ENCODE results near the gene RAB3C.

The RAB3C gene

GRCh38 chr5:58751222-58751837 lies 168.5 kb downstream of the RAB3C start:
- no peaks in the 10 kb centered on the region for H3K36me3 ChIP-seq (ENCODE audit: control insufficient read depth, insufficient read depth, low read length)
- H3K4me3 ChIP-seq (ENCODE audit: extremely low read depth, insufficient read depth, low read length, poor library complexity, severe bottlenecking): no peak overlapping the region
- H3K27ac ChIP-seq (ENCODE audit: low read depth, low read length, severe bottlenecking): no peak overlapping the region
- no peaks in the 10 kb centered on the region for H3K9me3 ChIP-seq (ENCODE audit: control insufficient read depth, low read length)
- H3K4me1 ChIP-seq (ENCODE audit: control insufficient read depth, insufficient read depth, low read length, poor library complexity, severe bottlenecking): no peaks in the 10 kb centered on the region
- WGBS, 2 experiments (ENCODE audit: insufficient coverage in 2 of 2): 76 to 81% methylated on average over 3 of the region's 4 CpGs

GRCh38 chr5:58752104-58752503 lies 169.2 kb downstream of the RAB3C start:
- no peaks in the 10 kb centered on the region for H3K36me3 ChIP-seq (ENCODE audit: control insufficient read depth, insufficient read depth, low read length)
- no peaks in the 10 kb centered on the region for H3K9me3 ChIP-seq (ENCODE audit: control insufficient read depth, low read length)
- WGBS, 2 experiments (ENCODE audit: insufficient coverage in 2 of 2): 100% methylated on average over 1 of the region's 1 CpG
- no peaks in the 10 kb centered on the region for H3K4me1 ChIP-seq (ENCODE audit: control insufficient read depth, insufficient read depth, low read length, poor library complexity, severe bottlenecking)
- no peak overlapping the region for H3K27ac ChIP-seq (ENCODE audit: low read depth, low read length, severe bottlenecking)
- no peak overlapping the region for H3K4me3 ChIP-seq (ENCODE audit: extremely low read depth, insufficient read depth, low read length, poor library complexity, severe bottlenecking)

GRCh38 chr5:58753446-58753845 lies 170.6 kb downstream of the RAB3C start:
- no peaks in the 10 kb centered on the region for H3K4me1 ChIP-seq (ENCODE audit: control insufficient read depth, insufficient read depth, low read length, poor library complexity, severe bottlenecking)
- H3K4me3 ChIP-seq (ENCODE audit: extremely low read depth, insufficient read depth, low read length, poor library complexity, severe bottlenecking): no peak overlapping the region
- WGBS, 2 experiments (ENCODE audit: insufficient coverage in 2 of 2): 85 to 100% methylated on average over 1 to 2 of the region's 5 CpGs

DNA sequence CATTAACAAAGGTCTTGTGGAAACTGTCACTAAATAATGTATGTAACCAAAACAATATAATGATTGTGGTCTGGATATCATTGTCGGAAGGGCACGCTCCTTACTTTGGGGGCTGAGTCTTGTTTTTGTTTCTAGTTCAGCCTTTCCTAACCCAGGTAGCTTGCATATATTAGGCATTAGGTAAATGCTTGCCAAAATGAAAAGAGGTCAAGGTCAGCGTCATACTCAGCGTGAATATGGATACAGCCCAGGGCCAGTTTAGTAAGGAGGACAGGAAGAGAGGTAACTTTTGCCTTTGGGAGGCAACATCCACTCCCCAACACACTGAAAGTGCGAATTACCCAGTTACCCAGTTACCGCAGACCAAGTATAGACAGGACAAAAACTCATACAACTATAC lies 171.4 kb downstream of the RAB3C start:
- no peak overlapping the region for H3K27ac ChIP-seq (ENCODE audit: low read depth, low read length, severe bottlenecking)
- H3K4me1 ChIP-seq (ENCODE audit: control insufficient read depth, insufficient read depth, low read length, poor library complexity, severe bottlenecking): no peaks in the 10 kb centered on the region
- no peaks in the 10 kb centered on the region for H3K36me3 ChIP-seq (ENCODE audit: control insufficient read depth, insufficient read depth, low read length)
- no peaks in the 10 kb centered on the region for H3K9me3 ChIP-seq (ENCODE audit: control insufficient read depth, low read length)
- H3K4me3 ChIP-seq (ENCODE audit: extremely low read depth, insufficient read depth, low read length, poor library complexity, severe bottlenecking): no peak overlapping the region
- 100% methylated on average over 2 of the region's 6 CpGs for WGBS, 2 experiments (ENCODE audit: insufficient coverage in 2 of 2)

More at GRCh38 chr5:58753446-58753845, 170.6 kb downstream of the RAB3C start:
- no peaks in the 10 kb centered on the region for H3K9me3 ChIP-seq (ENCODE audit: control insufficient read depth, low read length)
- H3K36me3 ChIP-seq (ENCODE audit: control insufficient read depth, insufficient read depth, low read length): no peaks in the 10 kb centered on the region
- H3K27ac ChIP-seq (ENCODE audit: low read depth, low read length, severe bottlenecking): no peak overlapping the region

DNA sequence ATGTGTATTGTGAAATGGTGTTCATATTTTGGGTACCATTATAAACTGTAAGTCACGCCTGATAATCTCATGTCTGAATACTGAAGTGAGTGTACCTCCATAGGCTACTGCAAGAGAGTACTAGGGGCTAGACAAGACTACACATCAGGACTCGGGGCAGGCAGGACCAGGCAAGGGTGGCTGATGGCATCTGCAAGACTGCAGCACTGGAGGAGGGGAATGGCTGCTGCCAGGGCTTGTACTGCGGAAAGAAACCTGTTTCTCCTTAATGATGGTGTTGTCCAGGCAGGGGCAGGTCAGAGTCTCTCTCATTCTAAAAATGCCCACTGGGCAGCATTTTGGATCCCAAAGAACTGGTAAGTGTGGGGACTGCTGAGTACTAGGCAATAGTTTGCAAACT lies 172.5 kb downstream of the RAB3C start:
- H3K4me3 ChIP-seq (ENCODE audit: extremely low read depth, insufficient read depth, low read length, poor library complexity, severe bottlenecking): no peak overlapping the region

GRCh38 chr5:58759745-58760144 lies 176.9 kb downstream of the RAB3C start:
- Histone ChIP-seq H3K4me3 (ENCODE audit: extremely low read depth, insufficient read depth, low read length, poor library complexity, severe bottlenecking) (no peak overlapping the region), H3K9me3 (ENCODE audit: control insufficient read depth, low read length) (no peaks in the 10 kb centered on the region), H3K4me1 (ENCODE audit: control insufficient read depth, insufficient read depth, low read length, poor library complexity, severe bottlenecking) (no peaks in the 10 kb centered on the region), H3K27ac (ENCODE audit: low read depth, low read length, severe bottlenecking) (no peak overlapping the region), H3K36me3 (ENCODE audit: control insufficient read depth, insufficient read depth, low read length) (no peaks in the 10 kb centered on the region)
- WGBS, 2 experiments (ENCODE audit: insufficient coverage in 2 of 2): 95 to 100% methylated on average over 3 of the region's 4 CpGs

More for the DNA sequence above, 172.5 kb downstream of the RAB3C start:
- WGBS, 2 experiments (ENCODE audit: insufficient coverage in 2 of 2): 89 to 95% methylated on average over 2 of the region's 3 CpGs
- H3K4me1 ChIP-seq (ENCODE audit: control insufficient read depth, insufficient read depth, low read length, poor library complexity, severe bottlenecking): no peaks in the 10 kb centered on the region
- H3K9me3 ChIP-seq (ENCODE audit: control insufficient read depth, low read length): no peaks in the 10 kb centered on the region
- H3K27ac ChIP-seq (ENCODE audit: low read depth, low read length, severe bottlenecking): no peak overlapping the region
- H3K36me3 ChIP-seq (ENCODE audit: control insufficient read depth, insufficient read depth, low read length): no peaks in the 10 kb centered on the region

DNA sequence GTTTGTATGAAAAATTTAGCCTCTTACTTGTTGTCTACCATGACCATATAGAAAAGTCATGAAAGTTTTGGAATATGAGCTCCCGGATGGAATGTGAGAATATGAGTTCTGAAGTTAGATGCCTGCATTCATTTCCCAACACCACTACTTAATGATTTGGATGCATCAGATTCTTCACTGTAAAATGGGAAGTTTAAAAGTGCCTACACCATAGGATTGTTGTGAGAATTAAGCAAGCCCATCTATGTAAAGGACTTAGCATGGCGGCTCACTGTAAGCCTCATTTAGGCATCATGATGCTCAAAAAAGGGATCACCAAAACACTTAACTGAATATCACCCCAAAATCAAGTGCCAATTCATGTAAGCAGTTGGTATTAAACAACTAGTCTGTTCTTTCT lies 177.3 kb downstream of the RAB3C start:
- H3K27ac ChIP-seq (ENCODE audit: low read depth, low read length, severe bottlenecking): no peak overlapping the region
- no peak overlapping the region for H3K4me3 ChIP-seq (ENCODE audit: extremely low read depth, insufficient read depth, low read length, poor library complexity, severe bottlenecking)
- WGBS, 2 experiments (ENCODE audit: insufficient coverage in 2 of 2): no CpG with 5 or more reads among the region's 2 CpGs
- no peaks in the 10 kb centered on the region for H3K9me3 ChIP-seq (ENCODE audit: control insufficient read depth, low read length)
- no peaks in the 10 kb centered on the region for H3K4me1 ChIP-seq (ENCODE audit: control insufficient read depth, insufficient read depth, low read length, poor library complexity, severe bottlenecking)
- H3K36me3 ChIP-seq (ENCODE audit: control insufficient read depth, insufficient read depth, low read length): no peaks in the 10 kb centered on the region

DNA sequence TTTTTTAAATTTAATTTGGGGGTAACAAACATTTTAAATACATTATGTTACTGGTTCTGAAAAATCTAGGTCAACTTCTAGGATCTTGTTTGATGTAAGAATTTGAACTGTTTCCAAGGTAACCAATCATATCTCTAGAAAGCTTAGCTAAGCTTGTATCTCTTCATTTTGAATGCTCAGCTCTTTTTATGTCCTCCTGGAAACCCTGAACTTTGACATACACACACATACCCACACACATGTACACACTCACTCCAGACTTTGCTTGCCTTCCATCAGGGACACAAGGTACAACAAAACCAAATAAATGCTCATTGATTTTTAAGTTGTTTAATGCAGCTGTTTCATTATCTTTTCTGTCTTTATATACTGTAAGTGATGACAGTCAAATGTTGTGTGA lies 178.5 kb downstream of the RAB3C start:
- no peaks in the 10 kb centered on the region for H3K4me1 ChIP-seq (ENCODE audit: control insufficient read depth, insufficient read depth, low read length, poor library complexity, severe bottlenecking)
- no peak overlapping the region for H3K27ac ChIP-seq (ENCODE audit: low read depth, low read length, severe bottlenecking)
- no peak overlapping the region for H3K4me3 ChIP-seq (ENCODE audit: extremely low read depth, insufficient read depth, low read length, poor library complexity, severe bottlenecking)
- H3K9me3 ChIP-seq (ENCODE audit: control insufficient read depth, low read length): no peaks in the 10 kb centered on the region
- H3K36me3 ChIP-seq (ENCODE audit: control insufficient read depth, insufficient read depth, low read length): no peaks in the 10 kb centered on the region

- Histone ChIP-seq H3K4me1 (ENCODE audit: control insufficient read depth, insufficient read depth, low read length, poor library complexity, severe bottlenecking) (no peaks in the 10 kb centered on the region), H3K9me3 (ENCODE audit: control insufficient read depth, low read length) (no peaks in the 10 kb centered on the region), H3K27ac (ENCODE audit: low read depth, low read length, severe bottlenecking) (no peak overlapping the region), H3K4me3 (ENCODE audit: extremely low read depth, insufficient read depth, low read length, poor library complexity, severe bottlenecking) (no peak overlapping the region), H3K36me3 (ENCODE audit: control insufficient read depth, insufficient read depth, low read length) (no peaks in the 10 kb centered on the region)
These were observed 180.5 kb downstream of the RAB3C start for GRCh38 chr5:58763390-58763789.

DNA sequence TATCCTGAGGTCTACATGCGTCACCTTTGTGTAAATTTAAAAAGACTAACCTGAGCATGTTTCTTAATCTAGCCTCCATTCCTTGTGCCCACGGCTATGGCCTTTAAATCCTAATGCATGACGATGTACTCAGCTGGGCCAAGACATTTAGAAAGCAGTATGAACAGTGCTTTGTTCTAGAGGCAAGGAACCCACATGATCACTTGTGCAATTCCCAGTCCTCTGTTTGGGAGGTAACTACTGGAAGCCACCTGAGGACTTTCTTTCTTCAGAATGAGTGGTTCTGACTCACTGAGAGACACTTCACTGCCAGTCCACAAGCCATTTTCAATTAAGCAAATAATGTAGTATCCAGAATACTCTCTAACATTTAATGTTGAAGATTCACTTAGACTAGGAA lies 181.3 kb downstream of the RAB3C start:
- H3K4me1 ChIP-seq (ENCODE audit: control insufficient read depth, insufficient read depth, low read length, poor library complexity, severe bottlenecking): no peaks in the 10 kb centered on the region
- no peaks in the 10 kb centered on the region for H3K9me3 ChIP-seq (ENCODE audit: control insufficient read depth, low read length)
- H3K4me3 ChIP-seq (ENCODE audit: extremely low read depth, insufficient read depth, low read length, poor library complexity, severe bottlenecking): no peak overlapping the region
- 79 to 97% methylated on average over 2 to 3 of the region's 3 CpGs for WGBS, 2 experiments (ENCODE audit: insufficient coverage in 2 of 2)
- no peak overlapping the region for H3K27ac ChIP-seq (ENCODE audit: low read depth, low read length, severe bottlenecking)
- H3K36me3 ChIP-seq (ENCODE audit: control insufficient read depth, insufficient read depth, low read length): no peaks in the 10 kb centered on the region

- Histone ChIP-seq H3K4me1 (ENCODE audit: control insufficient read depth, insufficient read depth, low read length, poor library complexity, severe bottlenecking) (no peaks in the 10 kb centered on the region), H3K36me3 (ENCODE audit: control insufficient read depth, insufficient read depth, low read length) (no peaks in the 10 kb centered on the region), H3K27ac (ENCODE audit: low read depth, low read length, severe bottlenecking) (no peak overlapping the region), H3K4me3 (ENCODE audit: extremely low read depth, insufficient read depth, low read length, poor library complexity, severe bottlenecking) (no peak overlapping the region), H3K9me3 (ENCODE audit: control insufficient read depth, low read length) (no peaks in the 10 kb centered on the region)
- WGBS, 2 experiments (ENCODE audit: insufficient coverage in 2 of 2): no CpG with 5 or more reads among the region's 2 CpGs
These were observed 182.2 kb downstream of the RAB3C start for GRCh38 chr5:58765058-58765457.

Data from mesodermal cell (in vitro differentiated cells).